Coronary artery (tissue), 2 donors: ENCODE measurements around the gene PDCD7.

ENCODE experiments used
- DNase-seq: peaks from one replicate; pipeline ENCODE4 v3.0.0-alpha.2; 2017; ENCODE audit warnings: low spot score
- H3K27ac ChIP-seq, 2 donors: fragments of 200-600 bp; sonication (generic); one replicate each; pipeline ENCODE4 v1.5.1; 2016 to 2019
- H3K4me3 ChIP-seq: fragments of 200-600 bp; sonication (generic); 2 replicates; pipeline ENCODE4 v1.5.1; 2016; ENCODE audit warnings: mild to moderate bottlenecking, moderate library complexity
- TF ChIP-seq, protein P1 (sequence below): fragments of 200-600 bp; sonication (generic); IDR thresholded peaks from one replicate; pipeline ENCODE4 v1.5.1; 2019; ENCODE audit warnings: antibody characterized with exemption

Gene PDCD7

DNA sequence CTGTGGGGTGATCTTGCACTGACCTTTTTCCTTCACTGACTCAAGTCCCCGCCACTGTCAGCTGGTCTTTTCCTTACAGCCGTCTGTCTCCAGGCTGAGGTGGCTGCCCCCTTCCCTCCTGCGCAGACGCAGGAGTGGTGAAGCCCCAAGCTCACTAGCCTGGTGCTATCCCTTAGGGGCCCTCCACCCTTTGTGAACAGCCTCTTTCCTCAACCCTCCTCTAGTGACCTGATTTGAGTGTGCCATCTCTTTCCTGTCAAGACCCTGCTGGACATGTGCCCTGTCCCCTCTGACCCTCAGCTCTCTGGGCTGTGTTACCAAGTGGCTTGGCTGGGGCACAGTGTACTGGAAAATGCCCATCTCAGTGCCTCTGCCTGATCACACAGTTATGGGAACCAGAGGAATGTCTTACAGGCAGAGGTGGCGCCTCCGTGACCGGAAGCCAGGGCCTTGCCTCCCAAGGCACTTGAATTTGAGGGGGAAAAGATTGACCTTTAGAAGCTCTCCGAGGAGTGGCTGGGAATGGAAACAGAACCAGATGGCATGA is 48.3 kb downstream of the PDCD7 start:
- peak; percentile 87 for DNase-seq
- peak overlapping the region; percentile 47 for H3K4me3 ChIP-seq
- H3K27ac ChIP-seq: peak overlapping the region; percentile 70 to 94
- TF ChIP-seq, protein P1, sequence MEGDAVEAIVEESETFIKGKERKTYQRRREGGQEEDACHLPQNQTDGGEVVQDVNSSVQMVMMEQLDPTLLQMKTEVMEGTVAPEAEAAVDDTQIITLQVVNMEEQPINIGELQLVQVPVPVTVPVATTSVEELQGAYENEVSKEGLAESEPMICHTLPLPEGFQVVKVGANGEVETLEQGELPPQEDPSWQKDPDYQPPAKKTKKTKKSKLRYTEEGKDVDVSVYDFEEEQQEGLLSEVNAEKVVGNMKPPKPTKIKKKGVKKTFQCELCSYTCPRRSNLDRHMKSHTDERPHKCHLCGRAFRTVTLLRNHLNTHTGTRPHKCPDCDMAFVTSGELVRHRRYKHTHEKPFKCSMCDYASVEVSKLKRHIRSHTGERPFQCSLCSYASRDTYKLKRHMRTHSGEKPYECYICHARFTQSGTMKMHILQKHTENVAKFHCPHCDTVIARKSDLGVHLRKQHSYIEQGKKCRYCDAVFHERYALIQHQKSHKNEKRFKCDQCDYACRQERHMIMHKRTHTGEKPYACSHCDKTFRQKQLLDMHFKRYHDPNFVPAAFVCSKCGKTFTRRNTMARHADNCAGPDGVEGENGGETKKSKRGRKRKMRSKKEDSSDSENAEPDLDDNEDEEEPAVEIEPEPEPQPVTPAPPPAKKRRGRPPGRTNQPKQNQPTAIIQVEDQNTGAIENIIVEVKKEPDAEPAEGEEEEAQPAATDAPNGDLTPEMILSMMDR: no peak

DNA sequence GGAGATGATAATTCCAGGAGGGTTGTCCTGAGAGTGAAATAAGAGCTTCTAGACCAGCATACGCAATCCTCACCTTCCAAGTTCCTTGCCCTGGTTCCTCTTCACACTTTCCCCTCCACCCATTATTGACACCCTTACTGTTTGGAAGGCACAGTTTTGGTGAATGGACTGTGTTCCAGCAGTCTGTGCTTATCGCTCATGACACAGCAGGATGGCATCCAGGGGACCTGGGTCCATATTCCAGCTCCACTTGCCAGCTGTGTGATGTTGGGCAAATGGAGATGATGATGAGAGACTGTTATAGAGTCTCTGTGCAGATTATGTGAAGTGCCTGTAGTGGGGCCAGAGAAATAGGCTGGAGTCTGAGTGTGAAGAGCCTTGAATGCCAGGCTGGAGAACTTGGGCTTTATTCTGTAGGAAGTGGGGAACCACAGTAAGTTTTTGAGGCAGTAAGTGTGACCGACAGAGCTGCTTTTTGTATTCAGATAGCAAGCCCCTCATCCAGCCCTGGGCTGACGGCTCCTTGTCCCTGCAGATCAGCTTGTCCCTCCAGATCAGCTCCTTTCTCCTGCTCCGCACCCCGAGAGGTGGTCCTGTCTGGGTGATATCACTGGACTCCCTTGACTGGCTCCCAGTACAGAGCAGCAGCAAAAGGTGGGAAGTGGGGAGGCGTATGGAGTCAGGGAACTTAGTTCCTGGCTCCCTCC is 49.0 kb downstream of the PDCD7 start:
- no peak overlapping the region for H3K4me3 ChIP-seq
- no peak for DNase-seq
- TF ChIP-seq, protein P1: no peak
- peak overlapping the region; percentile 70 to 94 for H3K27ac ChIP-seq

DNA sequence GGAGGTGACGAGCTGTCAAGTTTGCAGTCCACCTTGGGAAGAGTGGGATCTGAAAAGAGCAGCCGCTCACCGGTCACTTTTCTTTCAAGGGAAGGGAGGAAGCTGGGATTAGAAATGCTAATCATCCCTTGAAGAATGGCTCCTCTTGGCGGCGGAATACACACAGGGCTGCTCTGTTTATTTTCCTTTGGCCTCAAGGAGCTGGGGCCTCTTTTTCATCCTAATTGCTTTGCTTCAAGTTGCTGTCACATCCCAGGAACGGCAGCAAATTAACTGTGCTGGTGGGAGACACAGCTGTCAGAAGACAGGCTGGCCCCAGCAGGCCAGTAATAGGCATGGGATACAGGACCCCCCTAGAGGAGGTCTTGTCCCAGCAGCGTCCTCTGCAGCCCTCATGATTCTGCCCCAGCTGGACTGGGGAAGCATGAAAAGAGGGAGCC is 50.3 kb downstream of the PDCD7 start:
- DNase-seq: no peak
- Histone ChIP-seq H3K4me3 (no peak overlapping the region), H3K27ac (peak overlapping the region; percentile 60 to 94)
- TF ChIP-seq, protein P1: no peak

DNA sequence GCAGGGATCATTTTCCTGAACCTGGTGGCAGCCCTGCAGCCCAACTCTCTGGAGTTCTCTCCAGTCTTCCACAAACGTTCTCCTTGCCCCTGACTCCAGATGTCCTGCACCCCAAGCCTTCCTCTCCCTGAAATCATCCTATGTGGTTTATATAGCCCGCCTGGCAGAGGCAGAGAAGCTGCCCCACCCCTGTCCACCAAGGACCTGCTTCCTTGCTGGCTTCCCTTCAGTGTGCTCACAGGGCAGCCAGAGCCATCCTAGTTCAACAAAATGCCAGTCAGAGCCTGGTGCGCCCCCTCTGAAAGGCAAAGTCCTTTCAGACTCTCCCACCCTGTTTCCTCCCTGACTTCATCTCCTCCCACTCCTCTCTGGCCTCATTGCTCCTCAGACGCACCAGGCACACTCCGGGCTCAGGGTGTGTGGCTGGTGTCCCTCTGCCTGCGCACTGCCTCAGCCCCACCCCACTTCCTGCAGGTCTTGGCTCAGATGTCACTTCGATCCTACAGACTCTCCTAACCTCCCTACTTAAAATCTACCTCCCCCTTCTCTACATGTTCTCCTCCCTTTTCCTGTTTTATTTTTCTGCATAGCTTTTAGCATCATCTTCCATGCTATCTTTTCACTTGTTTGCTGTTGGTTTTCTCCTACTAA is 51.2 kb downstream of the PDCD7 start:
- no peak overlapping the region for H3K4me3 ChIP-seq
- TF ChIP-seq, protein P1: no peak
- DNase-seq: no peak
- peak overlapping the region; percentile 60 to 94 for H3K27ac ChIP-seq

DNA sequence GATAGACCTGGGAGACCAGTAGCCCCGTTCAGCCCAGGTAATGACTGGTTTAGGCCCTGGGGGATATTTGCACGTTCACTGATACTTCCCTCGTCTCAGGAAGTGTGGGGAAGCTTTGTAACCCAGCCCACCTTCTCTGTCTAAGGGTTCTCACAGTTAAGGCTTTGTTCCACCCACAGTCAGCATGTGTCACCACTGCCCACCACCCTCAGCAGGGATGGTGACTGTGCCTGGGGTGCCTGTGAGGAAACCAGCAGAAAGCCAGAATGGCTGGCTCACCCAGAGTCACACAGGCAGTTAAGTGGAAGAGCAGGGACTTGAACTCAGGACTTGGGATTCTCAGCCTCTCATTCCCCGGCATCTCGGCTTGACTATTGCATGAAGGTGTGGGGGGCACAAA is 51.9 kb downstream of the PDCD7 start:
- DNase-seq: no peak
- TF ChIP-seq, protein P1: no peak
- H3K27ac ChIP-seq: peak overlapping the region; percentile 60 to 94
- no peak overlapping the region for H3K4me3 ChIP-seq

DNA sequence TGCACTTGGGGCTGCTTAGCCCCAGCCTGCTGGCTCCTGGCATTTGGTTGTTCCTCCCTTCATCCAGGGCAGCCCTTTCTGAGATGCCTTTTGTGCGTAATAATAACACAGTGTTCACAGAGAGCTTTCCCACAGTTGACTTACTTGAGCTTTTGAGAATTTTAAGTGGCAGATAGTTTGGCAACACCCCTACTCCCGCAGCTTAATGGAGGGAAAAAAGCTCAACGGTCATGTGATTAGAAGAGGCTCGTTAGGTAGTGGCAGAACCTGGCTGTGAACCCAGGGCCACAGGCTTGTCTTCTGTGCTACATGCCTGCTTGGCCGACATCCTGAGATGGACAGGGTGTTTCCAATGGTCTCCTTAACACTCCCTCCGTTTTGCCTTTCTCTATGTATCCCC is 52.3 kb downstream of the PDCD7 start:
- Histone ChIP-seq H3K27ac (peak overlapping the region; percentile 60 to 94), H3K4me3 (no peak overlapping the region)
- TF ChIP-seq, protein P1: no peak
- no peak for DNase-seq

DNA sequence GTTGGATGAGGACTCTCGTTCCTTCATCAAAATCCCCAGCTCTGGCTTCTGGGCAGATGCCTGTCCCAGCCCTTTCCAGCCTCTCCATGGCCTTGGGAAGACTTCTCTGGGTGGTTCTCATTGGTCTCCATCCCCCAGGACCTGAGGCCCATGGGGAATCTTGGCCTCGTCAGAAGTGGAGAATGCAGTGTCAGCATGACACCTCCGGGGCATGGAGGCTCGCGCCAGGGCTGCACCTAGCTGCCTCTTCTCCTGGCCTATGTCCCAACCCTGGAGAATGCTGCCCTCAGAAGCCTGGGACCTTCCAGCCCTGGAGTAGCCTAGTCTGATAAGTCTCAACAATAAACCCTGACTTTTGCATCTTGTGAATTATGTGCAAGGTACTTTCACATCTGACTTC is 54.0 kb downstream of the PDCD7 start:
- Histone ChIP-seq H3K4me3 (no peak overlapping the region), H3K27ac (no peak overlapping the region)
- DNase-seq: no peak
- TF ChIP-seq, protein P1: no peak
